Neutrophil (primary cell): ENCODE results near the gene THAP5.

Experiments
- H3K27ac ChIP-seq: fragments of 200-600 bp; sonication (generic); 2 replicates; pipeline ENCODE4 v1.5.1; 2016; ENCODE audit warnings: mild to moderate bottlenecking, moderate library complexity
- H3K27me3 ChIP-seq: fragments of 200-600 bp; sonication (generic); 2 replicates; pipeline ENCODE4 v1.6.0; 2016; ENCODE audit warnings: mild to moderate bottlenecking
- H3K36me3 ChIP-seq: fragments of 200-600 bp; sonication (generic); 2 replicates; pipeline ENCODE4 v1.5.1; 2017
- H3K4me1 ChIP-seq, 2 experiments: fragments of 200-600 bp in 1 of 2; sonication (generic) in 1 of 2; 1 replicate in 1 of 2; 2 replicates in 1 of 2; pipeline versions ENCODE4 v1.5.1 to v1.6.1; 2013 to 2016; ENCODE audit warnings: low read depth in 1 of 2, low read length in 1 of 2, mild to moderate bottlenecking in 1 of 2, moderate library complexity in 1 of 2; ENCODE audit not compliant: control insufficient read depth in 1 of 2, insufficient read depth in 1 of 2
- H3K4me3 ChIP-seq, 2 experiments: fragments of 200-600 bp in 1 of 2; sonication (generic) in 1 of 2; 1 replicate in 1 of 2; 2 replicates in 1 of 2; pipeline ENCODE4 v1.5.1; 2013 to 2016; ENCODE audit warnings: low read depth in 1 of 2, low read length in 1 of 2, mild to moderate bottlenecking in 1 of 2, moderate library complexity in 1 of 2
- H3K9me3 ChIP-seq: fragments of 200-600 bp; sonication (generic); 2 replicates; pipeline ENCODE4 v1.5.1; 2016
- TF ChIP-seq, protein P1 (sequence below): fragments of 200-600 bp; sonication (generic); IDR thresholded peaks from 2 replicates; pipeline ENCODE4 v1.5.1; 2016; ENCODE audit warnings: antibody characterized with exemption

The THAP5 gene

DNA sequence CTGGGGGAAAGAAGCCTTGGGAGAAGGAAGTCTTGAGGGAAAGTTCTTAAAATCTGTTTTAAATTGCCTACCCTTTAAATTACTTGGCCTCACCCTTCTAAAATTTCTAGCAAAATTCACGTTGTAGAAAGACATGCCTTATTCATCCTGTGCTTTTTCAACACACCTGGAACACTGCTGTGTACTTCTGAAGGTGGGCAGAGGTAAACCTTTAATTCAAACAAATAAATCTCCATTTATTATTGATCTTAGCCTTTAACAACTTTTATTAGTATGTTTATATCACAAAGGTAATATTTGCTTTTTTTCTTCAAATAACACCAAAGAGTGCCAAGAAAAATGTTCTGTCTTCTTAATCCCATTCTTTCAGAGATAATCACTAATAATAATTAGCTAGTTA is 30.9 kb upstream of the THAP5 start:
- Histone ChIP-seq H3K36me3 (no peaks in the 10 kb centered on the region), H3K27ac (no peak overlapping the region)

DNA sequence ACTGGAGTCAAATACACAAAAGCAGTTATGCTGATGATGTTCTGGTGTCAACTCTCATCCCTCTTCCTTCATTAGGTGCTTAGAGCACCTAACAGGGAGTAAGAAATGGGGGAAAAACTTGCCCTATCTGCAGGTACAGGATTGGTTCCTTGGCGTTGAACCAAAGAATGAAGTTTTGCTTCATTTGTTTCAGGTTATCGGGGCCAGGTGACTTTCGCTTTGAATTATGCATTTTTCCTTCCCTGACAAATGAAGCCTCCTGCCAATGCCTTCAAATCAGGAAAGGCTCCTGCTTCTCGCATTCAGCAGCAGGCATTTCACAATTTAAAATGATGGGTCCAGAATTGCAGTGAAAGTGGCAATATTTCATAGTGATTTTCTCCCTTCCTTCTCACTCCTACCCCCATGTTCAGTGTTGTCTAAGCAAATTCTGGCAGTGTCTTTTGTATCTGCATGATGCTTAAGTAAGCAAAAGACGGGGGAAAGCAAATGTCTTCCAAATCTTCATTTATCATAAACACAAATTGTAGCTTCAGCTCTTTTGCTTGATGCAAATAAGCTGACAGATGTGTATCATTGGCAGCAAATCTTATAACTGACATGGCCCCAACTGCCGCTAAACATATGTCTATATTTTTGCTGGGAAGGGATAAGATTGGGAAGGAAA is 29.5 kb upstream of the THAP5 start:
- TF ChIP-seq, protein P1, sequence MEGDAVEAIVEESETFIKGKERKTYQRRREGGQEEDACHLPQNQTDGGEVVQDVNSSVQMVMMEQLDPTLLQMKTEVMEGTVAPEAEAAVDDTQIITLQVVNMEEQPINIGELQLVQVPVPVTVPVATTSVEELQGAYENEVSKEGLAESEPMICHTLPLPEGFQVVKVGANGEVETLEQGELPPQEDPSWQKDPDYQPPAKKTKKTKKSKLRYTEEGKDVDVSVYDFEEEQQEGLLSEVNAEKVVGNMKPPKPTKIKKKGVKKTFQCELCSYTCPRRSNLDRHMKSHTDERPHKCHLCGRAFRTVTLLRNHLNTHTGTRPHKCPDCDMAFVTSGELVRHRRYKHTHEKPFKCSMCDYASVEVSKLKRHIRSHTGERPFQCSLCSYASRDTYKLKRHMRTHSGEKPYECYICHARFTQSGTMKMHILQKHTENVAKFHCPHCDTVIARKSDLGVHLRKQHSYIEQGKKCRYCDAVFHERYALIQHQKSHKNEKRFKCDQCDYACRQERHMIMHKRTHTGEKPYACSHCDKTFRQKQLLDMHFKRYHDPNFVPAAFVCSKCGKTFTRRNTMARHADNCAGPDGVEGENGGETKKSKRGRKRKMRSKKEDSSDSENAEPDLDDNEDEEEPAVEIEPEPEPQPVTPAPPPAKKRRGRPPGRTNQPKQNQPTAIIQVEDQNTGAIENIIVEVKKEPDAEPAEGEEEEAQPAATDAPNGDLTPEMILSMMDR, result no peak
- peaks cover 13% of the 10 kb centered on the region for H3K27me3 ChIP-seq
- H3K27ac ChIP-seq, result no peak overlapping the region
- H3K36me3 ChIP-seq, result no peaks in the 10 kb centered on the region
- no peaks in the 10 kb centered on the region for H3K9me3 ChIP-seq
- H3K4me1 ChIP-seq, result no peaks in the 10 kb centered on the region
- H3K4me3 ChIP-seq, result no peak overlapping the region

More for the DNA sequence above, 30.9 kb upstream of the THAP5 start:
- H3K4me1 ChIP-seq, result no peaks in the 10 kb centered on the region
- H3K27me3 ChIP-seq, result peaks cover 13% of the 10 kb centered on the region
- H3K4me3 ChIP-seq, result no peak overlapping the region
- H3K9me3 ChIP-seq, result no peaks in the 10 kb centered on the region
- TF ChIP-seq, protein P1, result no peak

DNA sequence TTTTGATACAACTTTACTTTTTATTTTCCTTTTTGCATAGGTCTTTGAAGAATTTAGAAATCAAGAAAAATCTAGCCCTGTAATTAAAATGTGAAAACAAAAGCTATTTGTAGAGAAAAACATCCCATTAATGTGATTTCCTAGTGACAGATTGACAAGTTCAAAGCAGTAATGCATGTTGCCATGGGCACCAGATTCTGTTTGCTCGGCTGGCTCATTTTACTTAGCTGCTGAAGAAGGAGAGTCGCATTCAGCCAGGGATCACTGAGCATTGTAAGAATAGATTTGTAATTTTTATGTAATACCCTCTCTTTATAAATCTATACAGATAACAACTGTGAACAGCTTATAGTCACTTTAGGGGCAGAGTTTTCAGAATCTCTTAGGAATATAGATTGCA is 28.6 kb upstream of the THAP5 start:
- H3K27ac ChIP-seq, result no peak overlapping the region
- peaks cover 13% of the 10 kb centered on the region for H3K27me3 ChIP-seq
- H3K36me3 ChIP-seq, result no peaks in the 10 kb centered on the region
- no peaks in the 10 kb centered on the region for H3K4me1 ChIP-seq
- no peak overlapping the region for H3K4me3 ChIP-seq
- TF ChIP-seq, protein P1, result no peak
- H3K9me3 ChIP-seq, result no peaks in the 10 kb centered on the region

DNA sequence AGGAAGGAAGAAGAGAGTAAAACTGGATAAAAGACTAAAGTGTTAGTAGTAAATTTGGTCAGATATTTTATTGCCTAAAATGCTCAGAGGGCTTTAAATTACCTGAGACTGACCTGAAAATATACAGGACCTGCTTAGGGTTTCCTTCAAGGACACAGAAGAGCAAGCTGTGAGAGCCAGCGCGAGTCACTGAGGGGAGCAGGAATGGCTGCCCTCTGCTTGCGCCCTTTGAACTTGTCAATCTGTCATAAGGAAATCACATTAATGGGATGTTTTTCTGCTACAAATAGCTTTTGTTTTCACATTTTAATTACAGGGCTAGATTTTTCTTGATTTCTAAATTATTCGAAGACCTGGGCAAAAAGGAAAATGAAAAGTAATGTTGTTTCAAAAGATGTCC is 27.1 kb upstream of the THAP5 start:
- Histone ChIP-seq H3K4me3 (no peak overlapping the region), H3K9me3 (no peaks in the 10 kb centered on the region), H3K27me3 (peaks cover 13% of the 10 kb centered on the region), H3K4me1 (no peaks in the 10 kb centered on the region), H3K36me3 (no peaks in the 10 kb centered on the region), H3K27ac (no peak overlapping the region)
- TF ChIP-seq, protein P1, result no peak

DNA sequence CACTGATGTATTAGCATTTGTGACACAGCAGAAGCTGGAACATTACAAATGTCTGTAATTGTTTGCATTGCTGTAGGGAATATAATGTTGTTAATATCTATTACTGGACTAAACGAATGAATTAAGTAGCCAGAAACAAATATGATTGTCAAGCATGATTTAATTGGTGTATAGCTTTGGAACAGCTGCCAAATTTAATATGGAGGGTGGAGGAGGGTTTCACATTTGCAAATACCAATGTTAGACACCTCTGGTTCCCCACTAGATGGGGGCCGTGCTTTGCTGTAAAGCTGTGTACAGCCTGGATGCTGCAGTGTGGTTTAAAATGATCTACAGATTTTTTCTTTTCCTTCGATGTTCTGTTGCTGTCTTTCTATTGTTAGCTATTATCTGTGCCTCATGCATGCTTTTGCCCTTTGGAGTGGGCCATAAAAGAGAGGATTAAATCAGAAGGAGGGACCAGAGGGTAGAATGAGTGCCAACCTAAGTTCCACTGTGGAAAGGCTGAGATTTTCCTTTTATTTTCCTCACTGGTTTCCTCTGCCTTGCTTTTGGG is 23.2 kb upstream of the THAP5 start:
- H3K27me3 ChIP-seq, result peaks cover 4% of the 10 kb centered on the region
- no peak overlapping the region for H3K4me3 ChIP-seq
- H3K4me1 ChIP-seq, result no peaks in the 10 kb centered on the region
- no peak overlapping the region for H3K27ac ChIP-seq
- TF ChIP-seq, protein P1, result no peak
- no peaks in the 10 kb centered on the region for H3K9me3 ChIP-seq
- no peaks in the 10 kb centered on the region for H3K36me3 ChIP-seq
